KOPT-K1 (cell line): ENCODE results near the gene DOC2B.
"Not testable (repeated sequence)": the region's sequence is repeated elsewhere in the genome, so short reads cannot be mapped to it uniquely, and the experiment has no call there.

ENCODE experiments used
- H3K27ac ChIP-seq: fragments of 200-600 bp; sonication (generic); 2 replicates; pipeline ENCODE4 v1.5.1; 2016; ENCODE audit warnings: antibody characterized with exemption, mild to moderate bottlenecking, low read depth, low read length; ENCODE audit not compliant: poor library complexity, severe bottlenecking
- H3K36me3 ChIP-seq: fragments of 200-600 bp; sonication (generic); 2 replicates; pipeline ENCODE4 v1.5.1; 2017; ENCODE audit warnings: antibody characterized with exemption, mild to moderate bottlenecking, low read length, moderate library complexity; ENCODE audit not compliant: insufficient read depth
- H3K9me3 ChIP-seq: fragments of 200-600 bp; sonication (generic); 2 replicates; pipeline ENCODE4 v1.5.1; 2017; ENCODE audit warnings: antibody characterized with exemption, low read length, mild to moderate bottlenecking; ENCODE audit not compliant: insufficient read depth, poor library complexity, severe bottlenecking

Gene DOC2B

DNA sequence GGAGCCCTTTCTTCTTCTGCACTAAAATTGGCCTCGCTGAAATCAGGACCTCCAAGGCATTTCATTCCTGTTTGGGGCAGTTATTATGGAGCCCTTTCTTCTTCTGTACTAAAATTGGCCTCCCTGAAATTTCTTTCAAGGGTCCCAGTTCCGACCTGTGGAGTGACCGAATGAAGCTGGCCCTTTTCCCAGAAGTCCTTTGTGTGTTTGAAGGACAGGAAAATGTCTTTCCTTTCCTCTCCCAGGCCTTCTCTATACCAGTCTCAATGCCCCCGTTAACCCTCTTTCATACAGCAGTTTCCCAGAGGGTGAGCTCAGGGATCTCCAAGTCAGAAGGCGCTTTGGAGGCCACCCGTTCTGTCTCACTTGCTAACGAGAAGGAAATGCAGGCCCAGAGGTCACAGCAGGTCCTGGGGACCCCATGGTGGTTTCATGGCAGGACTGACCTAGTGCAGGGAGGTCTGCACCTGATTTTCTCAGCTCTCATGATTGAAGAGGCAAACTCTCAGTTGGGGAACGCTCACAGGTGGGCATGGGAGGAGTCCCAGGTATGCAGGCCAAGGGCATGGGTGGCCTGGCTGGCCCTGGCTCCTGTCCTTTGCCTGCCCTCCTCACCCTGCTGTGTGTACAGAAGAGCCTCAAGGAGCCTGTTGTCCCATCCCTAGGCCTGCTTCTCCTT is 37.1 kb upstream of the DOC2B start:
- Histone ChIP-seq H3K36me3 (no peaks in the 10 kb centered on the region), H3K9me3 (no peaks in the 10 kb centered on the region), H3K27ac (no peak overlapping the region)

DNA sequence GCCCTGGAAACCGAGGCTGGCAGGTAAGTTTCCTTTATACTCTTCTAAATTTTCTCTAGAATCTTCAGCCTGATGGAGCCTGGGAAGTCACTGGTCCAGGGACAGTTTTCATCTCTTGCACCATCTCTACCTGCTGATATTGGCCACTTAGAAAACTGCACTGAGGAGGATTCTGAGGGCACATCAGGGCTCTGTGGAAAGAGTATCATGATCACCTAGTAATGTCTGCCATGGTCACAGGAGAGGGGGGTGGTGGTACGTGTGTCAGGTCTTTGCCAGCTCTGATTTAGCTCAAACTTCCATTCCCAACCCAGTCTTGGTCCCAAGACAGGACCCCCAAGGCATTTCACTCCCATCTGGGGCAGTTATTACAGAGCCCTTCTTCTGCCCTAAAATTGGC is 35.2 kb upstream of the DOC2B start:
- Histone ChIP-seq H3K27ac (no peak overlapping the region), H3K9me3 (no peaks in the 10 kb centered on the region)

DNA sequence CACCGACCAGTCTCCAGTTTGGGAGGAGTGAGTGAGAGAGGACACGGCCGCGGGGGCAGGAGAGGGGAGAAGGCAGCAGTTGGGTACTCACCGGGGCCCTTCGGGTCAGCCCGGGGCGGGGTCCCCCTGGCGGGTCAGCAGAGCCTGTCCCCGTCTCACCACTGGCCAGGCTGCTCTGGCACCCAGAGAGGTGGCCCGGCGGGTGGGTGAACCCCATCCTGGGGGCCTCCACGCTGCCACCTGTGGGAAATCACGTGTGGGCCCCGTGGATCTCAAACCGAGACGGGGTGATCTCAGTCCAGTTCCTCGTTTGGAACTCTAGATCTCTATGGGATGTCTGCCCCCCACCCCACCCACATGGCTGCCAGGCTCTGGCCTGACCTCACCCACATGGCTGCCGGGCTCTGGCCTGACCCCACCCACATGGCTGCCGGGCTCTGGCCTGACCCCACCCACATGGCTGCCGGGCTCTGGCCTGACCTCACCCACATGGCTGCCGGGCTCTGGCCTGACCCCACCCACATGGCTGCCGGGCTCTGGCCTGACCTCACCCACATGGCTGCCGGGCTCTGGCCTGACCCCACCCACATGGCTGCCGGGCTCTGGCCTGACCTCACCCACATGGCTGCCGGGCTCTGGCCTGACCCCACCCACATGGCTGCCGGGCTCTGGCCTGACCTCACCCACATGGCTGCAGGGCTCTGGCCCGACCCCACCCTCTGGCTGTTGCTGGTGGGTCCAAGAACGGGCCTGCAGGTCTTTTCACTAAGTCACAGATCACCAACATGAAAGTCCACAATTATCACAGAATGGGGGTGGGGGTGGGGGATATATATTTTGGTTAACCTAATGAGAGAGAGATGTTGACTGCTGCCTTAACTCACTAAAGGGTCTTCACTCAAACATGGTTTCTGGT is 34.4 kb upstream of the DOC2B start:
- H3K9me3 ChIP-seq, H3K36me3 ChIP-seq, H3K27ac ChIP-seq: not testable (repeated sequence)

More for the DNA sequence above, 35.2 kb upstream of the DOC2B start:
- H3K36me3 ChIP-seq = no peaks in the 10 kb centered on the region

DNA sequence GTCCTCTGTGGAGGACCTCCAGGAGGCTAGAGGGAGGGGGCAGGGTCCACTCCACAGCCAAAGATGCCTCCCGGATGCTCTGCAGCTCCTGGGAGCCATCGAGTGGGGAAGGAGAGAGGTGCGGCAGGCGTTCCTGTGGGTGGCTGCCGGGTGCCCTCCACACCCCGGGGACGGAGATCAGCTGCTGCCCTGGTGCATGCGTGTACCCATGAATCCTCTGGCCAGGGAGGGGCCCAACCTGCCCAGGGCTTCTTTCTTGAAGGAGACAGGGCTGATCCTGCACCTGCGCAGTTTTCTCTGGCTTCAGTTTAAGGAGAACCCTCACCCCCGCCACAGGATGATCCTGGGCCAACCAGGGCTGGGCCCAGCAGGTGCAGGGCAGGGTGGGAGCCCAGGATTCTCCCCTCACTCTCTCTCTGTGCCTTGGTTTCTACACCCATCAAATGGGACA is 33.5 kb upstream of the DOC2B start:
- H3K36me3 ChIP-seq = no peaks in the 10 kb centered on the region
- no peak overlapping the region for H3K27ac ChIP-seq
- H3K9me3 ChIP-seq = no peaks in the 10 kb centered on the region

DNA sequence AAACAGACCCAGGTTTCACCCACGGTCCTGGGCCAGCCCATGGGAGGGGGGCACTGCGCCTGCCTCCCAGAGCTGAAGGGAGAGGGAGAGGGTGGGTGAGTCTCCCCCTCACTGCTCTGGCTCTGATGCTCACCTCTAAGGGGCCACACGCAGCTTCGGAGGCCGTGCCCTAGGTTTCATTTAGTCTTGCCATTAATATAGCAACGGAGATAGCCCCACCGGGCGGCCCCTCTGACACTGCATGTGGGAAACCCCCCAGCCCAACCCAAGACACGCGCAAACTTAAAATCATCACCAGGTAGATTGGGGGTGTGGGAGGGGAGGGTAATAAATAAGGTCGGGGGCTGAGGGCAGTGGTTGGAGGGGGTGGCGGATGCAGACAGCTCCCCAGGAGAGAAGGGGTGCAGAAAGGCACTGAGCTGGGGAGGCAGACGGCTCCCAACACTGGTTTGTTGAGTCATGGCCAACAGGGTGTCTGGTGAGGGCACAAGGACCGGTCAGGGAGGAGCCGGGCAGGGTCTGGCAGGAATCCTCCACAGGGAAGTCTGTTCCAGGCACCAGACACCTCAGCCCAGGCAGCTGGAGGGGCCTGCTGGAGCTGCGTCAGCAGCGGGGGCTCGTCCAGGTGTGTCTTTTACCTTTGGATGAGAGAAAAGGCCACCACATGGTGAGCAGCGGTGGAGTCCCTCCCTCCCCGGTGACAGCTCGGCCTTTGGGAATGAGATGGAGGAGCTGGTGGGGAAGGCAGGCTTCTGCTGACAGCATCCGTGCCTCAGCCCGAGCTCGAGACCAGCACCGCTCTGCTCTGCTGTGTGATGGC is 32.0 kb upstream of the DOC2B start:
- no peaks in the 10 kb centered on the region for H3K36me3 ChIP-seq
- H3K9me3 ChIP-seq = no peaks in the 10 kb centered on the region
- H3K27ac ChIP-seq = no peak overlapping the region

DNA sequence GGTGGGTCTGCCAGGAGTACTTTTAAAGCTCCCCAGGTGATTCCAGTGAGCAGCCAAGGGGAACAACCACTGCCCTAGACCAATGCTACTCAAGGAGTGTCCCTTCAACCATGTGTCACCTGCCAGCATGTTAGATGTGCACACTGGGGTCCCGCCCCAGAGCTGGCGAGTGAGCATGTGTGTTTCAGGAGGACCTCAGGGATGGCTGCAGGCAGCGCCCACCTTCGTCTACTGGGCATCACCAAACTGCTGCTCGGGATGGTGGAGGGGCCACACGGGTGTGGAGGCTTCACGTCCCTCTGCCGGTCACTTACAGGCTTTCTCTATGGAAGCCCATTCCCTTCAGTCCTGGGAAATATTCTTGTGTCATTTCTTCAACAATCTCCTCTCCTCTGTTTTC is 29.0 kb upstream of the DOC2B start:
- no peaks in the 10 kb centered on the region for H3K9me3 ChIP-seq
- H3K36me3 ChIP-seq = no peaks in the 10 kb centered on the region
- no peak overlapping the region for H3K27ac ChIP-seq

DNA sequence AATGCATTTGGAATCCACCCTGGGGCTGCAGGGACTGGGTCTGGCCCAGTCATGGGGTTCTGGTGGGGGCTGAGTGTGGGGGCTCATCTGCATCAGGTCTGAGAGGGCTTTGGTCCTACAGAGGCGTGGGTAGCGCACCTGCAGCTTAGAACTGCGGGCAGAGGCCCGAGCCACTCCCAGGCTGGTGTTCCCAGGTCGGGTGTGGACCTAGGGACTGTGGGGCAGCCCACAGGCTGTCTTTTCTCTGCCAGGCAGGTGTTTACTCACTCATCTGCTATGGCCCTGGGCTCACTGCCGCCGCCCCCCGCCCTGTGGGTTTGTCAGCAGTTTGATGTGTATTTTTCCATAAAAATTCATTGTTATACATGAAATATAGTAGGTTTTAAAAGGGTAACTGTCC is 27.0 kb upstream of the DOC2B start:
- Histone ChIP-seq H3K9me3 (no peaks in the 10 kb centered on the region), H3K36me3 (no peaks in the 10 kb centered on the region), H3K27ac (no peak overlapping the region)

DNA sequence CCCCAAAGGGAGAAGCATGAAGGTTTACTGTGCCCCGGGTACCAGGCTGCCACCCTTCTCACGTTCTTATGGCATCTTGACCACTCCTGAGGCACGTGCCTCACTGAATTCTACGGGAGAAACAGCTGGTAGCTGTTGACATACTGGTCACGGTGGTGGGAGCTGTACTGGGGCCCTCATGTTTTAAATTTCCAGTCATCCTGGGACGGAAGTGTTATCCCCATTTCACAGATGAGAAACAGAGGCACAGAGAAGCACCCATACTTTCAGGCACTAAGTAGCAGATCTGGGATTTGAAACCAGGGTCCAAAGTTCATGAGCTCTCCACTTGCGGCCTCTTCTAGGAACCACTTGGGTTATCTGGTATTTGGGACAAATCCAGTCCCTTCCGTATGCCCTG is 26.3 kb upstream of the DOC2B start:
- Histone ChIP-seq H3K9me3 (no peaks in the 10 kb centered on the region), H3K36me3 (no peaks in the 10 kb centered on the region), H3K27ac (no peak overlapping the region)

DNA sequence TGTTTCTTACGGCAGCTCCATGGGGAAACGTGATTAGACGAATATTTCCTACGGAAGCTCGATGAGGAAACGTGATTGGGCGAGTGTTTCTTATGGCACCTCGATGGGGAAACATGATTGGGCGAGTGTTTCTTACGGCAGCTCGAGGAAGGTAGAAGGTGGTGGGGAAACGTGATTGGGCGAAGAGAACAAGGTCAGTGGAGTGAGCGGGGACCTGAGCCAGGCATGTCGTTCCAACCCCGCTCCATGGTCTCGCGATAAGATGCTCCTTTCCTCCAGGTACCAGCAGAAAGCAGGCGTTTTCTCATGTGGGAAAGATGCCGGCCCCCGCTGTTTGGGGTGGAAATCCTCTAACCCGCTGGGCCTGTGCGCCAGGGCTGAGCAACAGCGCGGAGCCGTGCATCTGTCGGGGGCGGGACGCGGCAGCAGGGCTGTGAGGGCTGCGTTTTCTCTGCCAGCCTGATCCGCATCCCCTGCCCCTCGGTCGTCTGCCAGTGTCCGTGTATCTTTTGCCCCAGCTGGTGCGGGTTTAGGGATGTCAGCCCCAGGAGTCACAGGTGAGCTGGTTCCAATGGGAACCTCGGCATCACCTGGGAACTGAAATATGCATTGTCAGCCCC is 25.6 kb upstream of the DOC2B start:
- H3K27ac ChIP-seq = no peak overlapping the region
- H3K36me3 ChIP-seq = no peaks in the 10 kb centered on the region
- no peaks in the 10 kb centered on the region for H3K9me3 ChIP-seq

DNA sequence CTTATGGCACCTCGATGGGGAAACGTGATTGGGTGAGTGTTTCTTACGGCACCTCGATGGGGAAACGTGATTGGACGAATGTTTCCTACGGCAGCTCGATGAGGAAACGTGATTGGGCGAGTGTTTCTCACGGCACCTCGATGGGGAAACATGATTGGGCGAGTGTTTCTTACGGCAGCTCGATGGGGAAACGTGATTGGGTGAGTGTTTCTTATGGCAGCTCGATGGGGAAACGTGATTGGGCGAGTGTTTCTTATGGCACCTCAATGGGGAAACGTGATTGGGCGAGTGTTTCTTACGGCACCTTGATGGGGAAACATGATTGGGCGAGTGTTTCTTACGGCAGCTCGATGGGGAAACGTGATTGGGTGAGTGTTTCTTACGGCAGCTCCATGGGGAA is 25.0 kb upstream of the DOC2B start:
- not testable (repeated sequence) for H3K27ac ChIP-seq, H3K9me3 ChIP-seq, H3K36me3 ChIP-seq

DNA sequence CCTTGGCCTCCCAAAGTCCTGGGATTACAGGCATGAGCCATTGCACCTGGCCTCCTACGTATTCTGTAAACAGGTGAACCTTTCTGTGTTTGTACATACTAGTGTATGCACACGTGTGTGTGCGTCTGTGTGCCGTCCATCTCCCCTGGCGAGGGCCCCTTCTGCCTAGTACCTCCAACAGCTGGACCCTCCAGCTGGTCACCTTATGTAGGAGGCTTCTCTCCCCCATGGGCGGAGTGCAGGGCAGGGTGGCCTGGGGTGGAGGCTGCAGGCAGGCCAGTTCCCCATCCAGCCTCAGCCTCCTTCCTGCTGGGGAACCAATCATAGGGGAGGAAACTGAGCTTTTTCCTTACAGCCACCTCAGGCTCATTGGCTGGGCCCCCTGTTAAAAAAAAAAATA is 24.4 kb upstream of the DOC2B start:
- Histone ChIP-seq H3K9me3 (no peaks in the 10 kb centered on the region), H3K36me3 (no peaks in the 10 kb centered on the region), H3K27ac (no peak overlapping the region)

DNA sequence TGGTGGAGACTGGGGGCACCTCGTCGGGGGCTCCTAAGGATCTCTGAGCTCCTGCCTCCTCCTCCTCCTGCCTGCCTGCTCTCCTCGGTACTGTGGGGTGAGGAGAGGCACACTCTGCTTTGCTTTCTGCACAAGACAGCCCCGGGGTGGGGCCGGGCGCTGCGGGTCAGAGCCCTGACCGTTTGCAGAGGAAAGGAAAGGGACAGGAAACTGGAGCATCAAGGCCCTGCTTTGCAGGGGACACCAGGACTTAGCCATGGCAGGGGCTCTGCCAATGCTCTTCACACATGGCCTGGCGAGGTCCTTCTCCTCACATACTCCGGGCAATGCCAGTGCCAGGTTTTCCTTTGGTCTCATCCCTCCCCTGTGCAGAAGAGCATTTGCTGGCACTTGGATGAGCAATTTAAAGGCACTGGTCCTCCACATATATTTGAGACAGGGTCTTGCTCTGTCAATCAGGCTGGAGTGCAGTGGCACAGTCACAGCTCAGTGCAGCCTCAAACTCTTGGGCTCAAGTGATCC is 23.8 kb upstream of the DOC2B start:
- Histone ChIP-seq H3K27ac (no peak overlapping the region), H3K36me3 (no peaks in the 10 kb centered on the region), H3K9me3 (no peaks in the 10 kb centered on the region)

DNA sequence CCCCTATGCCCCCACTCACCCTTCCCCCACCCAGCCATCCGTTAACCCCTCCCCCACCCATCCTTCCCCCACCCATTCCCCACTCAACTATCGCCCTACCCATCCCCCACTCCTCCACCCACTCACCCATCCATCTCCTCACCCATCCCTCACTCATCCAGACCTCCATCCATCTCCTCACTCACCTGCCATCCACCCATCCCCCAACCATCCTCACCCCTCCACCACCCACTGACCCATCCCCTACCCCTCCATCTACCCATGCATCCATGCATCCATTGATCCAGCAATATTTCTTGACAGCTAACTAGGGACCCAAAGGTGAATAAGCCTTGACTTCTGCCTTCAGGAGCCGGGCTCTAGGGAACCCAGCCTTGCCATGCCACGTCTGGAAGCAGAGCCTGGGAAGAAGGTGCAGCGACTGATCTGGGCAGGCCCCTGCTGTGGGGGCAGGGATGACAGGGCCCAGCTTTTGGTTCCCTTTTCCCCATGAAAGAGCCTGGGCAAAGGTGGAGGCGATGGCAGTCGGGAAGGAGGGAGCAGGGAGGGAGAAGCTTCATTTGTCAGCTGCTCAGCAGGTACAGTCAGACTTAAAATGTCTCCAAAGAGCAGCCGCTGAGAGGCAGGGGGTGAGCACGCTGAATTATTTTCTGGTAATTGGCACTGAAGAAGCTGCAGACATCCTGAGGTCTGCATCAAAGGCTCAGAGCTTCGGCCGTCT is 23.1 kb upstream of the DOC2B start:
- H3K9me3 ChIP-seq = no peaks in the 10 kb centered on the region
- no peak overlapping the region for H3K27ac ChIP-seq

DNA sequence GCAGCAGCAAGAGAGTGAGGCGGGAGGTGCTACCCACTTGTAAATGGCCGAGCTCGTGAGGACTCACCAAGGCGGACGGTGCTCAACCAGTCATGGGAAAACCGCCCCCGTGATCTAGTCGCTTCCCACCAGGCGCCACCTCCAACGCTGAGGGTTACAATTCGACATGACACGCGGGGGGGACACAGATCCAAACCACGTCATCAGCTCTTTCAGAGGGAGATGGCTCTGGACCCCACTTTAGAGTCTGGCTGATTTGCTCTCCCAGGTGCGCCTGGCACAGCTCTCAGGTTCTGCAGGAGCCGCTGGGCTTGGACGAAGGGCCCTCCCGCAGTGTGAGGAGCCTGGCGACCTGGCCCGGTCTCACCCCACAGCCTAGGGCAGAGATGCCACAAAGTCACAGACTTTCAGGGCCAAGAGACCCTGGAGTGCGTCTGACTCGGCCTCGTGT is 21.1 kb upstream of the DOC2B start:
- Histone ChIP-seq H3K27ac (no peak overlapping the region), H3K9me3 (no peaks in the 10 kb centered on the region), H3K36me3 (no peaks in the 10 kb centered on the region)

More for the DNA sequence above, 23.1 kb upstream of the DOC2B start:
- H3K36me3 ChIP-seq = no peaks in the 10 kb centered on the region
